PC-9 (cell line): ENCODE data around the gene OFD1. TPM values are rescaled to one million over a fixed set of nuclear protein-coding genes. Genes with fewer than 3 reads are reported as not detected.

ENCODE experiments used
- BruUV-seq: library from RNA; stranded (reverse); fragments of 400-500 nt; replicated peaks from 2 replicates; lab custom pipeline; 2021; lab: Mats Ljungman, UMichigan
- CTCF ChIA-PET: fragments of 300-600 bp; sonication (Branson Sonifier 250); formaldehyde crosslinking; loops from one replicate; lab custom pipeline; 2022; ENCODE audit warnings: antibody characterized with exemption; lab: Charles Lee
- POLR2A ChIA-PET: fragments of 300-600 bp; sonication (Branson Sonifier 250); formaldehyde crosslinking; loops from one replicate; lab custom pipeline; 2022; ENCODE audit warnings: antibody characterized with exemption; ENCODE audit not compliant: unreplicated experiment; lab: Charles Lee
- DNase-seq, 2 experiments: peaks; one replicate each; pipeline versions ENCODE4 v3.0.0 to v3.0.0-alpha.2; 2015 to 2022; ENCODE audit warnings: mixed read lengths in 1 of 2
- H2AFZ ChIP-seq: fragments of 200-600 bp; sonication (generic); 2 replicates; pipeline ENCODE4 v1.8.1; 2017; ENCODE audit warnings: antibody characterized with exemption
- H3F3A ChIP-seq: fragments of 200-600 bp; sonication (generic); 2 replicates; pipeline ENCODE4 v1.8.1; 2017; ENCODE audit warnings: antibody characterized with exemption, mild to moderate bottlenecking, low read depth; ENCODE audit not compliant: insufficient read depth
- H3K27ac ChIP-seq: fragments of 200-600 bp; sonication (generic); 2 replicates; pipeline ENCODE4 v1.6.1; 2016; ENCODE audit warnings: mixed run types
- H3K27me3 ChIP-seq: fragments of 200-600 bp; sonication (generic); 2 replicates; pipeline ENCODE4 v1.6.1; 2016; ENCODE audit warnings: low read depth, mixed run types; ENCODE audit not compliant: insufficient read depth
- H3K36me3 ChIP-seq: fragments of 200-600 bp; sonication (generic); 2 replicates; pipeline ENCODE4 v1.6.1; 2016; ENCODE audit warnings: low read depth, mixed run types
- H3K4me1 ChIP-seq: fragments of 200-600 bp; sonication (generic); replicated peaks from 2 replicates; pipeline ENCODE4 v1.6.1; 2016; ENCODE audit warnings: mixed run types; ENCODE audit not compliant: insufficient read depth
- H3K4me2 ChIP-seq: fragments of 200-600 bp; sonication (generic); 2 replicates; pipeline ENCODE4 v1.6.1; 2017; ENCODE audit warnings: mixed run types
- H3K4me3 ChIP-seq: fragments of 200-600 bp; sonication (generic); 2 replicates; pipeline ENCODE4 v1.6.1; 2016; ENCODE audit warnings: mixed run types
- H3K79me2 ChIP-seq: fragments of 200-600 bp; sonication (generic); 2 replicates; pipeline ENCODE4 v1.6.1; 2017; ENCODE audit warnings: low read depth, mixed run types
- H3K9me2 ChIP-seq: fragments of 200-600 bp; sonication (generic); 2 replicates; pipeline ENCODE4 v1.8.1; 2017; ENCODE audit warnings: mild to moderate bottlenecking; ENCODE audit not compliant: insufficient read depth
- H3K9me3 ChIP-seq: fragments of 200-600 bp; sonication (generic); 2 replicates; pipeline ENCODE4 v1.8.1; 2016; ENCODE audit warnings: low read depth; ENCODE audit not compliant: insufficient read depth
- H4K20me1 ChIP-seq: fragments of 200-600 bp; sonication (generic); 2 replicates; pipeline ENCODE4 v1.8.1; 2017; ENCODE audit not compliant: insufficient read depth
- EZH2 ChIP-seq: fragments of 200-600 bp; sonication (generic); IDR thresholded peaks from 2 replicates; pipeline ENCODE4 v1.8.0; 2017; ENCODE audit warnings: antibody characterized with exemption, low read depth
- intact Hi-C: fragments of 100-400 bp; cut with micrococcal nuclease; formaldehyde crosslinking; loops from one replicate; pipeline ENCODE4 v1.10.0; 2022; ENCODE audit not compliant: unreplicated experiment
- total RNA-seq: library from RNA; stranded (reverse); gene quantifications from 2 replicates; pipeline ENCODE4 v1.2.3, GENCODE V29; 2021
- TF ChIP-seq, protein P1 (sequence below): fragments of 200-600 bp; sonication (generic); conservative IDR thresholded peaks from 2 replicates; pipeline ENCODE4 v1.6.1; 2017; ENCODE audit warnings: mixed run types, antibody characterized with exemption, mild to moderate bottlenecking, moderate library complexity

OFD1 gene
- total RNA-seq, 1 experiment from 2014 or later, result 31.6 TPM

- H3K9me2 ChIP-seq, result no peaks in the 10 kb centered on the region
- CTCF ChIA-PET, result no interaction called here
- no peak overlapping the region for H3K27ac ChIP-seq
- no peaks in the 10 kb centered on the region for H3F3A ChIP-seq
- H4K20me1 ChIP-seq, result no peaks in the 10 kb centered on the region
- POLR2A ChIA-PET, result no interaction called here
- no peaks in the 10 kb centered on the region for H3K9me3 ChIP-seq
- no peaks in the 10 kb centered on the region for H3K4me1 ChIP-seq
- H3K4me2 ChIP-seq, result no peak overlapping the region
- DNase-seq, result no peak
- no peak for TF ChIP-seq EZH2
- TF ChIP-seq, protein P1, sequence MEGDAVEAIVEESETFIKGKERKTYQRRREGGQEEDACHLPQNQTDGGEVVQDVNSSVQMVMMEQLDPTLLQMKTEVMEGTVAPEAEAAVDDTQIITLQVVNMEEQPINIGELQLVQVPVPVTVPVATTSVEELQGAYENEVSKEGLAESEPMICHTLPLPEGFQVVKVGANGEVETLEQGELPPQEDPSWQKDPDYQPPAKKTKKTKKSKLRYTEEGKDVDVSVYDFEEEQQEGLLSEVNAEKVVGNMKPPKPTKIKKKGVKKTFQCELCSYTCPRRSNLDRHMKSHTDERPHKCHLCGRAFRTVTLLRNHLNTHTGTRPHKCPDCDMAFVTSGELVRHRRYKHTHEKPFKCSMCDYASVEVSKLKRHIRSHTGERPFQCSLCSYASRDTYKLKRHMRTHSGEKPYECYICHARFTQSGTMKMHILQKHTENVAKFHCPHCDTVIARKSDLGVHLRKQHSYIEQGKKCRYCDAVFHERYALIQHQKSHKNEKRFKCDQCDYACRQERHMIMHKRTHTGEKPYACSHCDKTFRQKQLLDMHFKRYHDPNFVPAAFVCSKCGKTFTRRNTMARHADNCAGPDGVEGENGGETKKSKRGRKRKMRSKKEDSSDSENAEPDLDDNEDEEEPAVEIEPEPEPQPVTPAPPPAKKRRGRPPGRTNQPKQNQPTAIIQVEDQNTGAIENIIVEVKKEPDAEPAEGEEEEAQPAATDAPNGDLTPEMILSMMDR, result no peak
- peaks cover 9% of the 10 kb centered on the region; the same call in 1 of the 2 replicates for H3K27me3 ChIP-seq
- H2AFZ ChIP-seq, result no peak overlapping the region
- no peaks in the 10 kb centered on the region for H3K79me2 ChIP-seq
- intact Hi-C loops, result no loop called here
- no peak overlapping the region for H3K4me3 ChIP-seq
- BruUV-seq, result no TSS peak
- H3K36me3 ChIP-seq, result no peaks in the 10 kb centered on the region
Observed at GRCh38 chrX:13794417-13794816, 59.9 kb downstream of the OFD1 start.

DNA sequence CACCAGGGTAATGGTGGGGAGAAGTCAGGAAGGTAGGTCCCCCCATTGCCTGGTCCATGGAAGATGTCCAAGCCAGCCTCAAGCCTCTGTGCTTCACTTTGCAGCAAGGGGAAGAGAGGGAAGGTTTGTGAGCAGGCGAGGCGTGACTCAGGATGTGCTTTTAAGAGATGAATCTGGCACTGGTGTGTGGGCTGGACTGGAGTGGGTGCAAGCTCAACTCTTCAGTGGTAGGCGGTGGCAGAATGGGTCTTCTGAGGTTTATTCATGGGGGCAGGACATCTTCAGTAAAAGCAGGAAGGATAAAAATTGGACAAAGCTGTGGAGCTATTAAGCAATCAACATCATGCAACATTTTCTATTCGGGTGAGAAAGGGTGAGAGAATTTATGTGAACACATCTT, 63.0 kb downstream of the OFD1 start:
- Histone ChIP-seq H3K9me2 (no peaks in the 10 kb centered on the region), H3K9me3 (no peaks in the 10 kb centered on the region), H3K4me3 (no peak overlapping the region), H3K27me3 (peaks cover 9% of the 10 kb centered on the region; the same call in 1 of the 2 replicates), H3K4me2 (no peak overlapping the region), H3K36me3 (no peaks in the 10 kb centered on the region), H3K27ac (no peak overlapping the region), H3K4me1 (no peaks in the 10 kb centered on the region), H4K20me1 (no peaks in the 10 kb centered on the region), H3K79me2 (no peaks in the 10 kb centered on the region), H3F3A (no peaks in the 10 kb centered on the region), H2AFZ (no peak overlapping the region)
- no TSS peak for BruUV-seq
- DNase-seq, result no peak
- POLR2A ChIA-PET, result no interaction called here
- CTCF ChIA-PET, result no interaction called here
- TF ChIP-seq, protein P1, result no peak
- no peak for TF ChIP-seq EZH2
- intact Hi-C loops, result no loop called here

DNA sequence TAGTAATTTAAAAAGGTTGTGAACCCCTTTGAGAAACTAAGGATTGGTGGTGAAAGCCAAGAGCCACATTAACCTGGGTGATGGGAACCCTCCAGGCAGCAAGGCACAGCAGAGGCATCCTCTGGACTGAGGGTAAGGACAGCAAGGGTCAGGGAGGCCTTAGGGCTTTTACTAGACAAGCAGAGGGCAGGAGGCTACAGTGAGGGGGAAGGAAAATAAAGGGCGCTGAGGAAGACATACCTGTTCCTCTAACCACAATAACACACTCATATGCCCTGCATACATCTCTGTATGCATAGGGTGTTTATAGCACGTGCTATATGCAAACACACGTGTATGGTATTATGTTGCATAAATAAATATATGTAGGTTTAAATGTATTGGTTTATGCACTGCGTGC, 63.6 kb downstream of the OFD1 start:
- Histone ChIP-seq H3K4me3 (no peak overlapping the region), H2AFZ (no peak overlapping the region), H3K9me2 (no peaks in the 10 kb centered on the region), H3K27me3 (peaks cover 11% of the 10 kb centered on the region), H4K20me1 (no peaks in the 10 kb centered on the region), H3K4me2 (no peak overlapping the region), H3F3A (no peaks in the 10 kb centered on the region), H3K36me3 (no peaks in the 10 kb centered on the region), H3K4me1 (no peaks in the 10 kb centered on the region), H3K27ac (no peak overlapping the region), H3K79me2 (no peaks in the 10 kb centered on the region), H3K9me3 (no peaks in the 10 kb centered on the region)
- ChIA-PET POLR2A (no interaction called here), CTCF (no interaction called here)
- no peak for TF ChIP-seq EZH2
- intact Hi-C loops, result no loop called here
- no TSS peak for BruUV-seq
- no peak for DNase-seq

- no peak overlapping the region for H3K4me3 ChIP-seq
- no peak for DNase-seq
- BruUV-seq, result no TSS peak
- intact Hi-C loops, result no loop called here
- H2AFZ ChIP-seq, result no peak overlapping the region
- H3K9me2 ChIP-seq, result no peaks in the 10 kb centered on the region
- no peak overlapping the region for H3K27ac ChIP-seq
- CTCF ChIA-PET, result no interaction called here
- no peaks in the 10 kb centered on the region for H3K4me1 ChIP-seq
- no peaks in the 10 kb centered on the region for H3K79me2 ChIP-seq
- H3K36me3 ChIP-seq, result no peaks in the 10 kb centered on the region
- no peaks in the 10 kb centered on the region for H3K9me3 ChIP-seq
- no peaks in the 10 kb centered on the region for H3F3A ChIP-seq
- H3K4me2 ChIP-seq, result no peak overlapping the region
- H3K27me3 ChIP-seq, result peaks cover 8% of the 10 kb centered on the region
- no peaks in the 10 kb centered on the region for H4K20me1 ChIP-seq
- POLR2A ChIA-PET, result no interaction called here
- no peak for TF ChIP-seq EZH2
- TF ChIP-seq, protein P1, result no peak
Observed at GRCh38 chrX:13803116-13803515, 68.6 kb downstream of the OFD1 start.
